Measurements from ENCODE around the gene SMC1B.

- TF ChIP-seq CTCF (IDR thresholded peaks at IDR 0.05) (no peak), ZFX (IDR thresholded peaks at IDR 0.05; ENCODE audit: borderline replicate concordance) (no peak)
Measured at GRCh38 chr22:45458532-45458931, 45.1 kb upstream of the SMC1B start.

All from 22Rv1 (cell line).